SK-N-MC (cell line): Measurements from ENCODE around the gene CTBP2.

Experiments used
- EZH2 ChIP-seq: fragments of 200-600 bp; sonication (generic); IDR thresholded peaks from one replicate; pipeline ENCODE4 v1.6.1; 2017; ENCODE audit warnings: antibody characterized with exemption
- POLR2AphosphoS5 ChIP-seq: IDR thresholded peaks from 2 replicates; pipeline ENCODE4 v1.6.1; 2012; ENCODE audit warnings: mild to moderate bottlenecking, low read depth, low read length, borderline replicate concordance

DNA sequence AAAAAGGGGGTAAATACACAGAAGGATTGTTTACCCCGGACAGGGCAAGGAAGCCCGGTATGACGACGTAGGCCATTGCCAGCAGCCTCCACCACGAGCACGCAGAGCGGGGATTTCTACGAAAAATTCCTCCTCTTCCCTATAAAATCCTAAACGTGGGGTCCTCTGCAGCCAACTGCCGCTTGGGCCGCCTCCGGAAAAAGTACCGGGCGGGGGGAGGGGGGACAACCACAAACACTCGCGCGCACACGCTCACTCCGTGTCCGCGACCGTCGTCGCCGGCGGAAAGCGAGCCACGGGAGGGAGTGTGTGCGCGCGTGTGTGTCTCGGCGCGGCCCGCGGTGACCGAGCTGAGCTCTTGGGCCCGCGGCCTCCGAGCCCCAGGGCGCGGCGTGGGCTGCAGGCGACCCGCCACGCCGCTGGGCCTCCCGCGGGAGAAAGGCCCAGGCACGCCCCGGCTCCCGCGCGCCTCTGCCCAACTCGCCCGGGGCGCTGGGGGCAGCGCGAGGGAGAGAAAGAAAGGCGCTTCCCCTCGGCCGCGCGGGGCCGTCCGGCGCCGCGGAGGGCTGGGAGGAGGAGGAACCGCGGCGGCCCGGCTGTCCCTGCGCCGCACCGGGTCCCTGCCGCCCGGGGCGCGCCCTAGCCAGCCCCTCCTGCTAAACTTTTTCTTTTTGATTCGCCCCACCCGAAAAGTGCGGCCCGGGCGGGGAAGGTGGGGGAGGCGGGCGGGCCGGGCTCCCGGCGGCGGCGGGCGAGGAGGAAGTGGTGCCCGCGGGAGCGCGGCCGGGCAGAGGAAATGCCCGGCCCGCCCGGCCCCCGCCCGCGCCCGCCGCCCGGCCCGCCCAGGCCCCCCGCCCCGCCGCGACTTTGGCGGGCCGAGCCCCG, 1.5 kb downstream of the CTBP2 start:
- TF ChIP-seq EZH2 (no peak), POLR2AphosphoS5 (no peak)
